Activated naive CD4-positive, alpha-beta T cell treated with anti-CD3 and anti-CD28 coated beads, Interleukin-2, amount 50 U/mL, for 72 hours (primary cell): Measurements from ENCODE around the gene FAM111A. TPM values are rescaled to one million over a fixed set of nuclear protein-coding genes. Genes with fewer than 3 reads are reported as not detected.

Experiments
- ATAC-seq, 2 donors: fragments of 150-1000 bp; cut with Tn5 transposase; 2 replicates each; pipeline ENCODE4 v1.10.0; 2021; ENCODE audit warnings: mild to moderate bottlenecking in 2 of 2, moderate library complexity in 2 of 2
- DNase-seq, 2 donors: peaks; one replicate each; pipeline ENCODE4 v3.0.0; 2021 to 2022; ENCODE audit warnings: low spot score in 2 of 2
- H3K27ac Mint-ChIP-seq, 2 donors: one replicate each; pipeline ENCODE4 v1.8.0; 2022; ENCODE audit warnings: mild to moderate bottlenecking in 2 of 2, mixed read lengths in 2 of 2
- H3K36me3 Mint-ChIP-seq, 2 donors: one replicate each; pipeline ENCODE4 v1.8.0; 2022; ENCODE audit warnings: mixed read lengths in 2 of 2
- H3K9me3 Mint-ChIP-seq, 2 donors: one replicate each; pipeline ENCODE4 v1.8.0; 2022; ENCODE audit warnings: mixed read lengths in 2 of 2
- total RNA-seq, 2 donors: library from RNA; stranded (reverse); gene quantifications; one replicate each; pipeline ENCODE4 v1.2.3, GENCODE V29; 2022

Gene FAM111A
- total RNA-seq, 2 donors from 2014 or later: 86.7 to 128 TPM

- no peaks in the 10 kb centered on the region for H3K36me3 Mint-ChIP-seq
- ATAC-seq: peak; percentile 86 to 94
- H3K27ac Mint-ChIP-seq: no peak within 1 kb of the TSS
- no peaks in the 10 kb centered on the region for H3K9me3 Mint-ChIP-seq
- DNase-seq: peak; percentile 87 to 93
These were observed 29.1 kb downstream of the FAM111A start, which contains the start of gene DTX4 for GRCh38 chr11:59171508-59172322. Gene DTX4 (plus strand): TSS chr11:59172132. CDS start chr11:59172596, 464 bp downstream.

DNA sequence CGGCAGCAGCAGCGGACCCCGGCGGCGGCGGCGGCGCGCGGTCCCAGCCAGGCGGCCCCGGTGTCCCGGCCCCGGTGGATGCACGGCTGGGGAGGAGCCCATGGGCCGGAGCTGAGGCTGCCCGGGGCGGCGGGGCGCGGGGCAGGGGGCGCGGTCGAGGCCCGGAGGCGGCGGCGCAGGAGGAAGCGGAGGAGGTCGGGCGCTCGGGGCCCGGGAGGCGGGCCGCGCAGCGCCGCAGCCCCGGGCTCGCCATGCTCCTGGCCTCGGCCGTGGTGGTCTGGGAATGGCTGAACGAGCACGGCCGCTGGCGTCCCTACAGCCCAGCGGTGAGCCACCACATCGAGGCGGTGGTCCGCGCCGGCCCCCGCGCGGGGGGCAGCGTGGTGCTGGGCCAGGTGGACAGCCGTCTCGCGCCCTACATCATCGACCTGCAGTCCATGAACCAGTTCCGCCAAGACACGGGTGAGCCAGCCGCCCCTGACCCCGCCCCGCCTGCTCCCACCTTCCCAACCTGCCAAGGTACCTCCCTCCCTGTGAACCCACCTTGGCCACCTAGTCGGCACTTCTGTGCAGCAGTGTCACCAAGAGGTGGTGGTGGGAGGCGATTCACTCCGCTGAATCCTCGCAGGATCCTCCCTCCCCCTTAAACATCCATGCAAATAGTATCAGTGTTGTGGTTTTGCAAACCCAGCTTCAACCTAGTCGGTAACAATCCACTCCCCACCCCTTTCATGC lies 29.9 kb downstream of the FAM111A start:
- DNase-seq (no peak), ATAC-seq (peak; percentile 8 to 19)
- no peak overlapping the region for H3K27ac Mint-ChIP-seq
- no peaks in the 10 kb centered on the region for H3K9me3 Mint-ChIP-seq
- H3K36me3 Mint-ChIP-seq: no peaks in the 10 kb centered on the region

DNA sequence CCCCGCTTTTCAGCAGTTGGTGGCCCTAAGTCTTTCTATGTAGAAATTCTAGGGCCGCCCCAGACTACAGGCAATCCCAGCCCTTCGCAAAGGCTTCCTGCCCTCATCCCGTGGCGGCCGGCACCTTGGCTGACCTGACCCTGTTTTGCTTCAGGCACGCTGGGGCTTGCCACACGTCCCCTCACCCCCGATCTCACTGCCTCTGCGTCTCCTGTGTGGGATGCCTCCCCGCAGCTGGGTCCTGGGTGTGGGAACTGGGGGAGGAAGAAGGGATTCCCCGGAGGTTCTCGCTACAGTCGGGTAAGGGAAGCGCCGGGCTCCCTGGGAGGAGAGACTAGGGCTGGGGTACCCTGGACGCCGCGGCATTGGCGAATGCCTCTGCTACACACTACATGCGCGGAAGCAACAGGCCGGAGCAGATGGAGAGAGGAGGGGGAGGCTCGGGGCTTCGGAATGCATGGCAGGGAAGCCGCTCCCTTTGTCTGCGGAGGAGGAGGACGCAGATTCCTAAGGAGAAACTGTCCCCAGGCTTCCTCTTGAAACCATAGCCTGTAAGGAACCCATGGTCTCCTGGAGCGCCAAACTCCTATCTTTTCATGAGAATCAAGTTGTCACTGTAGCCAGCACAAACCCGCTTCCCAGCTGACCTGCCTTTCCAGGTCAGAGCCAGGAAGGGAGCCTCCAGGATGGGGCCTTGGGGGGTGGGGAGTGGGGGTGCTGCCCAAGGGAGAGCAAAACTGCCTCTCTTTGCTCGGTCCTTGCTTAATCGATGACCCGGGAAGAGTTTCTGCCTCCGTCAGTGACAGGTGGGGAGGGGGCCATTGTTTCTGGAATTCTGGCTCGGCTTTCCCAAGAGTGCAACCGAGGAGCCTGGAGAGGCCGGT lies 30.7 kb downstream of the FAM111A start:
- no peak for DNase-seq
- Mint-ChIP-seq H3K36me3 (no peaks in the 10 kb centered on the region), H3K27ac (no peak overlapping the region), H3K9me3 (no peaks in the 10 kb centered on the region)
- no peak for ATAC-seq

GRCh38 chr11:59173964-59174663 lies 31.5 kb downstream of the FAM111A start:
- Mint-ChIP-seq H3K27ac (no peak overlapping the region), H3K9me3 (no peaks in the 10 kb centered on the region), H3K36me3 (peaks cover 4 to 7% of the 10 kb centered on the region in 2 donors)
- ATAC-seq: no peak
- no peak for DNase-seq

DNA sequence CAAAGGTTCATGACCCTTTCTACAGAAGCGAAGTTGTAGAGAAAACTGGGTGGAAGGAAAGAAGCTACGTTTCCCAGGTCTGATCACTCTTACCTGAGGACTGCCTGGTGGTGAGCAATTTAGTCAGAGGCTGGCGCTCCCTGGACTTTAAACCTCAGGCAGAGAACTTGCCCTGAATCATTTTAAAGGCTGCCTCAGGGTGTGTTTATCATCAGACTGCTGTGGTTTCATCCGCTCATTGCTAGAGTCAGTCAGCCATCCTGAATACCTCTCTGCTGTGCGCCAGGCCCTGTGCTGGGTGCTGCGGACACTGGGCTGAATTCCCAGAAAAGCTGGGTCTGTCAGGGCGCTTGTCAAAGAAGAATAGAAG lies 32.0 kb downstream of the FAM111A start:
- H3K27ac Mint-ChIP-seq: no peak overlapping the region
- ATAC-seq (peak in 1 of 2 donors; percentile 55), DNase-seq (no peak)
- H3K36me3 Mint-ChIP-seq: peaks cover 4 to 11% of the 10 kb centered on the region in 2 donors
- peaks cover 0 to 4% of the 10 kb centered on the region in 2 donors for H3K9me3 Mint-ChIP-seq

DNA sequence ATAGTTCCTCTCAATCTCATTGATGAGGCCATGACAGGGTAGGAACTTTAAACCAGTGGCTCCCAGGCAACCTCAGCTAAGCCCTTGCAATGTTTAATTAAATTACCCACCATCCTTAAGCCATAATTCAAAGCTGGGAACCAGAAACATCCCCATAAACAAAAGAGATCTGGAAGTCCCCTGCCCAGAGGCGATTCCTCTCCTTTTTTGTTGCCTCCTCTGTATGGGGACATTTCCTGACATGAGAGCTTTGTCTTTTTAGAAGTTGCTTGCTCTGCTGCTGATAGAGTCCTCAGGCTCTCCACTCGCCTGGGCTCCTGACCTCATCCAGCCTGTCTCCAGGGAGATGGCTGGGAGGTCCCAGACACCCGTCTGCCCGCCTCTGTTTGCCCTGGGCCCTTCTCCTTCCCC lies 32.4 kb downstream of the FAM111A start:
- ATAC-seq (no peak), DNase-seq (no peak)
- Mint-ChIP-seq H3K9me3 (peaks cover 0 to 8% of the 10 kb centered on the region in 2 donors), H3K27ac (no peak overlapping the region), H3K36me3 (peaks cover 4 to 16% of the 10 kb centered on the region in 2 donors)

GRCh38 chr11:59176330-59176729 lies 33.7 kb downstream of the FAM111A start:
- ATAC-seq (no peak), DNase-seq (no peak)
- Mint-ChIP-seq H3K27ac (no peak overlapping the region), H3K9me3 (peaks cover 0 to 8% of the 10 kb centered on the region in 2 donors), H3K36me3 (peaks cover 4 to 16% of the 10 kb centered on the region in 2 donors)

DNA sequence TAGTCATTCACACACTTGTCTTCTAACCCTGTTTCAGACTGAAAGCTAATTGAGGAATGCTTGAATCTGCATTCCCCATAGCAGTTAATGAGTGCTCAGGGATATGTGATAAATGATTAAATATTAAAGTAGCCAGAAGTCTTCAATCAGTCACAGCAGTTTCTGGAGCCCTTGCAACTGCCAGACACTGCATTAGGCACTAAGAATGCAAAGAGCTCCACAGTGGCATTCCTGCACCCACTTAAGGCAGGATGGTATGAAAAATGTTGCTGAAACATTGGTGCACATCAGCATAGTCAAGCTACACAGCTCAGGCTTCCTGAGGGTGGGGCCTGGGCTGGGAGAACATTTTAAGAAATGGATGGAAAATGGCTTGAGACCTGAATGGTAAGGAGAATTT lies 35.7 kb downstream of the FAM111A start:
- no peak for ATAC-seq
- H3K9me3 Mint-ChIP-seq: peaks cover 0 to 8% of the 10 kb centered on the region in 2 donors
- H3K36me3 Mint-ChIP-seq: peaks cover 4 to 16% of the 10 kb centered on the region in 2 donors
- H3K27ac Mint-ChIP-seq: no peak overlapping the region
- no peak for DNase-seq

- ATAC-seq: no peak
- DNase-seq: no peak
- H3K9me3 Mint-ChIP-seq: peaks cover 0 to 8% of the 10 kb centered on the region in 2 donors
- H3K36me3 Mint-ChIP-seq: peaks cover 4 to 16% of the 10 kb centered on the region in 2 donors
- no peak overlapping the region for H3K27ac Mint-ChIP-seq
These were observed 36.5 kb downstream of the FAM111A start for GRCh38 chr11:59179121-59179520.

DNA sequence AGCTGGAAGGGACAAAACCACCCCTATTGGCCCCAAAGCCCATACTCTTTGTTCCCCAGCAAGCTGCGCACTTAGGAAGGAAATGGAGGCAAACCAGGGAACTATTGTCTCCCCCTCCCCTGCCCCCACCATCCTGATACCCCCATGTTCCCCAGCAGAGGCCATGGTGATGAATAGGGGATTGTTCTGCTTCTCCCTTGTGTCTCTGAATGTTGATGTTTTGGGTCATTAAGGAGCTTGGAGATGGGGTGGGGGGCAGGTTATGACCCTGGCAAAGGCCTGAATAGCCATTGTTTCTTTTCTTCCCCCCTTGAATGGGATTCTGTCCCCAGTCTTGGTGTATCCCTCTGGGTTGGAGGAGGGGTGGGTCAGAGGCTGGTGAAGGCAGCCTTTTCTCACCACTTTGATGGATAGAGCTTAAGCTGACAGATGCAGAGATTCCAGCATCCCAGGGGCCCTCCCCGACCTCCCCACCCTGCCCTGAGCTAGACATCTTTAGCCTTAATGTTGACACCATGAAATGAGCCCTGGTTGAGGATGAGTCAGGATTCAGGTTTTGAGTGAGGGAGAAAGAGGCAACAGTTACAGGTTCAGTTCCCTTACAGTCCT lies 37.6 kb downstream of the FAM111A start:
- DNase-seq (no peak), ATAC-seq (no peak)
- H3K36me3 Mint-ChIP-seq: peaks cover 4 to 16% of the 10 kb centered on the region in 2 donors
- H3K9me3 Mint-ChIP-seq: peaks cover 0 to 8% of the 10 kb centered on the region in 2 donors
- H3K27ac Mint-ChIP-seq: no peak overlapping the region

GRCh38 chr11:59180907-59181306 lies 38.3 kb downstream of the FAM111A start:
- ATAC-seq (no peak), DNase-seq (no peak)
- H3K27ac Mint-ChIP-seq: no peak overlapping the region
- peaks cover 4 to 16% of the 10 kb centered on the region in 2 donors for H3K36me3 Mint-ChIP-seq
- peaks cover 0 to 8% of the 10 kb centered on the region in 2 donors for H3K9me3 Mint-ChIP-seq

DNA sequence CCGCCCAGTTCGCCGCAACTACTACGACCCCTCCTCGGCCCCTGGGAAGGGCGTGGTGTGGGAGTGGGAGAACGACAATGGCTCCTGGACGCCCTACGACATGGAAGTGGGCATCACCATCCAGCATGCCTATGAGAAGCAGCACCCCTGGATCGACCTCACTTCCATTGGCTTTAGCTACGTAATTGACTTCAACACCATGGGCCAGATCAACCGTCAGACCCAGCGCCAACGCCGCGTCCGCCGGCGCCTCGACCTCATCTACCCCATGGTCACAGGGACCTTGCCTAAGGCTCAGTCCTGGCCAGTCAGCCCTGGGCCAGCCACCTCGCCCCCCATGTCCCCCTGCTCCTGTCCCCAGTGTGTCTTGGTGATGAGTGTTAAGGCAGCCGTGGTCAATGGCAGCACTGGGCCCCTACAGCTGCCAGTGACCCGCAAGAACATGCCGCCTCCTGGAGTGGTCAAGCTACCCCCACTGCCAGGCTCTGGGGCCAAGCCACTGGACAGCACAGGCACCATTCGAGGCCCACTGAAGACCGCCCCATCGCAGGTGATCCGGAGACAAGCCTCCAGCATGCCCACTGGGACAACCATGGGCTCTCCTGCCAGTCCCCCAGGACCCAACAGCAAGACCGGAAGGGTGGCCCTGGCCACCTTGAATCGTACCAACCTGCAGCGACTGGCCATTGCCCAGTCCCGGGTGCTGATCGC lies 39.2 kb downstream of the FAM111A start:
- Mint-ChIP-seq H3K9me3 (peaks cover 0 to 8% of the 10 kb centered on the region in 2 donors), H3K27ac (no peak overlapping the region), H3K36me3 (peaks cover 4 to 16% of the 10 kb centered on the region in 2 donors)
- ATAC-seq (no peak), DNase-seq (no peak)

DNA sequence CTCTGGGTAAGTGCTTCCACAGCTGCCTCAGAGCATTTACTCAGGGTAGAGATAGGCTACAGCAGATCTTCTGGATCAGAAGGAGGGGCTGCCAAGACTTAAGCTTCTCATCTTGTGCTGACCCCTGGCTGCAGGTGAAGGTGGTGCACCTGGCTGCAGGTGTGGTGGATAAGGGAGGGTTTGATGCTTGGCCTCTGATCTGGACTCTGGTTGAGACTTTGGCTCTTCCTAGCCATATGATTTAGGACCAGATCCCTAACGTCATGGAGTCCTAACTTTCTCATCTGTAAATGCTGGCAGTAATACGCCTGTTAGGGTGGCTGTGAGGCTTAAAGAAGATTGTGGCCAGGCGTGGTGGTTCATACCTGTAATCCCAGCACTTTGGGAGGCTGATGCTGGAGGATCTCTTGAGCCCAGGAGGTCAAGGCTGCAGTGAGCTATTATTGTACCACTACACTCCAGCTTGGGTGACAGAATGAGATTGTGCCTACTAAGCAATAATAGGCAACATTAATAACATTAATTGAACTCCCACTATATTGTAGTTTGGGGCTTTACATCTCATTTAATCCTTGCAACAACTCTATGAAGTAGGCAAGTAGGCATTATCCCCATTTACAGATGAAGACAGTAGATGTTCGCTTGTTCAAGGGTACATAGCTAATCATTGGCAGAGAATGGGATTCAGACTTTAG lies 39.9 kb downstream of the FAM111A start:
- ATAC-seq (no peak), DNase-seq (no peak)
- Mint-ChIP-seq H3K9me3 (peaks cover 0 to 8% of the 10 kb centered on the region in 2 donors), H3K36me3 (peaks cover 4 to 16% of the 10 kb centered on the region in 2 donors), H3K27ac (no peak overlapping the region)

- Mint-ChIP-seq H3K27ac (no peak overlapping the region), H3K36me3 (peaks cover 0 to 12% of the 10 kb centered on the region in 2 donors), H3K9me3 (peaks cover 0 to 8% of the 10 kb centered on the region in 2 donors)
- DNase-seq (no peak), ATAC-seq (no peak)
These were observed 41.1 kb downstream of the FAM111A start for GRCh38 chr11:59183771-59184170.
